ENCODE measurements around the gene SOD3. TPM values are rescaled to one million over a fixed set of nuclear protein-coding genes. Genes with fewer than 3 reads are reported as not detected.

The SOD3 gene
- total and polyA plus RNA-seq, 10 donors, result 4.0 to 28.8 (median 14.4) TPM

DNA sequence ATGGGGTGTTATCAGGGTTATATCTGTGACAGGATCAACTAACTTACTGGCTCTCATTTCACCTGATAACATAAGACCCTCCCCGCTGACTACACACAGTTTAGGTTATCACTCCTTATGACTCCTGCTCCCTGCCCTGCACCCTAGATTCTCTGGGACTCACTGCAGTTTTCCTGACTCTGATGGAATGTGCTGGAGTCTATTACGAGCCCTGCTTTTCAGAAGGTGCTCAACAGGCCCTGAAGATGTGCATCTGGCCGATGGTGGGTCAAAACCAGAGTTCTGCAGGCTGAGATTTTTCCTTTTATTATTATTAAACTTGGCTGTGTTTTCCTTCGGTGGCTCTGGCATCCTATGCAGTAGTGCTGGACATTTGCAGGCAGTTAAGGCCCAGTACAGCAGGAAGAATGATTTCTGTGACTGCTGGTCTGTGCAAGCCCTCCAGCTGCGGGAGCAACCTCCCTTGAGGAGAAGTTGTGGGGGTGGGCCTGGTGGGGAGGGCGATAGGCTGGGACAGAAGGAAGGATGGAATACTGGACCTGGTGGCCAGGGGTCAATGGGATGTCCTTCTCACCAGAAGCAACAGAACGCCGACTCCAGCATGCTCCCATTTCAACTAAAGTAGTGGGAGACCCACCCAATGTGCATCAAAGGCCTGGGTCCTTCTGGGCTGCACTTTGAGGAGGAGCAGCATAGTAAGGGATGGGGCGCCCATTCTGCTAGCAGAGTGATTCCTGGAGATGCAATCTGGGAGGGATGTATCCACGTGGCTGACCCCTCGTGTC is 11.0 kb downstream of the SOD3 start:
- Histone ChIP-seq H3K27ac (no peak overlapping the region), H3K4me1 (no peaks in the 10 kb centered on the region), H3K9me3 (no peaks in the 10 kb centered on the region), H3K36me3 (peaks cover 0 to 15% (median 6%) of the 10 kb centered on the region in 6 donors), H3K4me3 (no peak overlapping the region), H3K27me3 (replicated peaks in 1 of 7) (peaks cover 0 to 14% (median 3%) of the 10 kb centered on the region in 7 donors)
- intact Hi-C loops (cut with DNase I; ENCODE audit: low total_unique reads), result no loop called here
- TF ChIP-seq POLR2AphosphoS5 (IDR thresholded peaks at IDR 0.05) (no peak), POLR2A (IDR thresholded peaks at IDR 0.05) (no peak), CTCF (IDR thresholded peaks at IDR 0.05 in 8 of 11, conservative IDR thresholded peaks at IDR 0.05 in 3 of 11) (no peak)
- WGBS, 5 donors, result 82 to 93% (median 87%) methylated on average over 11 of the region's 11 CpGs
- no peak for DNase-seq

DNA sequence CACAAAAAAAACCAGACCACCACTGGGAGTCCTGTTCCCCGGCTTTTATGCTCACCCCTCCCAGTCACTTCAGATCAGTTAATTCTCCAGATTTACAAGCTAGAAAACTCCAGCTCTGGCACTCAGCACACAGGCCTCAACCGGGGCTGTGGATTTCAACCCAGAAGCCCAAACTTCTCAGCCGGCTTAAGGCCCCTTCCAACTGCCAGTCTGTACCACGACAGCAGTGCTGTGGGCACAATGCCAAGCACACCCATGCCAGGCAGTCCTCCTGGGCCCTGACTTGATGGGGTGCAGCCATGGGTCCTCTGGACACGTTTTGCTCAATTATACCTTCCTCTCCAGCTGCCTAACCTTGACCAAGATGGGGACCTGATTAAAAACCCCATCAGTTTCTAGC is 12.2 kb downstream of the SOD3 start:
- intact Hi-C loops (cut with DNase I; ENCODE audit: low total_unique reads), result no loop called here
- peaks cover 0 to 15% (median 6%) of the 10 kb centered on the region in 6 donors for H3K36me3 ChIP-seq
- H3K4me1 ChIP-seq, result no peaks in the 10 kb centered on the region
- WGBS, 5 donors, result 71 to 87% (median 79%) methylated on average over 4 to 5 of the region's 5 CpGs
- peaks cover 0 to 2% (median 0%) of the 10 kb centered on the region in 7 donors for H3K27me3 ChIP-seq (replicated peaks in 1 of 7)
- H3K9me3 ChIP-seq, result no peaks in the 10 kb centered on the region
- no peak overlapping the region for H3K4me3 ChIP-seq
- no peak for DNase-seq
- TF ChIP-seq POLR2A (IDR thresholded peaks at IDR 0.05) (no peak), POLR2AphosphoS5 (IDR thresholded peaks at IDR 0.05) (no peak), CTCF (IDR thresholded peaks at IDR 0.05 in 8 of 11, conservative IDR thresholded peaks at IDR 0.05 in 3 of 11) (no peak)
- H3K27ac ChIP-seq, result no peak overlapping the region

GRCh38 chr4:24808261-24808660 is 12.9 kb downstream of the SOD3 start:
- DNase-seq, result no peak
- no peak overlapping the region for H3K4me3 ChIP-seq
- no peak overlapping the region for H3K27ac ChIP-seq
- peaks cover 0 to 15% (median 6%) of the 10 kb centered on the region in 6 donors for H3K36me3 ChIP-seq
- 94 to 97% (median 95%) methylated on average over 14 of the region's 14 CpGs for WGBS, 5 donors
- H3K27me3 ChIP-seq (replicated peaks in 1 of 7), result no peaks in the 10 kb centered on the region
- H3K9me3 ChIP-seq, result no peaks in the 10 kb centered on the region
- intact Hi-C loops (cut with DNase I; ENCODE audit: low total_unique reads), result no loop called here
- TF ChIP-seq CTCF (IDR thresholded peaks at IDR 0.05 in 8 of 11, conservative IDR thresholded peaks at IDR 0.05 in 3 of 11) (no peak), POLR2AphosphoS5 (IDR thresholded peaks at IDR 0.05) (no peak), POLR2A (IDR thresholded peaks at IDR 0.05) (no peak)
- H3K4me1 ChIP-seq, result no peaks in the 10 kb centered on the region

GRCh38 chr4:24808955-24809354 is 13.6 kb downstream of the SOD3 start:
- intact Hi-C loops (cut with DNase I; ENCODE audit: low total_unique reads), result no loop called here
- H3K27me3 ChIP-seq (replicated peaks in 1 of 7), result no peaks in the 10 kb centered on the region
- H3K4me1 ChIP-seq, result no peaks in the 10 kb centered on the region
- H3K27ac ChIP-seq, result no peak overlapping the region
- DNase-seq, result no peak
- no peaks in the 10 kb centered on the region for H3K9me3 ChIP-seq
- peaks cover 0 to 15% (median 6%) of the 10 kb centered on the region in 6 donors for H3K36me3 ChIP-seq
- WGBS, 5 donors, result 91 to 99% (median 94%) methylated on average over 6 of the region's 6 CpGs
- TF ChIP-seq POLR2AphosphoS5 (IDR thresholded peaks at IDR 0.05) (no peak), CTCF (IDR thresholded peaks at IDR 0.05 in 8 of 11, conservative IDR thresholded peaks at IDR 0.05 in 3 of 11) (no peak), POLR2A (IDR thresholded peaks at IDR 0.05) (no peak)
- no peak overlapping the region for H3K4me3 ChIP-seq

All from spleen (tissue), 11 donors.